Transverse colon (tissue), 4 donors: ENCODE results near the gene CDC42EP1.

ENCODE experiments used
- EP300 ChIP-seq: sonication (generic); formaldehyde crosslinking; IDR thresholded peaks from one replicate; pipeline ENCODE4 v1.6.1; 2017; ENCODE audit warnings: antibody characterized with exemption, low read depth
- POLR2A ChIP-seq: fragments of 450-650 bp; IDR thresholded peaks from one replicate; pipeline ENCODE4 v1.6.1; 2016; ENCODE audit warnings: antibody characterized with exemption, mild to moderate bottlenecking, moderate library complexity
- POLR2AphosphoS5 ChIP-seq, 3 donors: sonication (generic); formaldehyde crosslinking; IDR thresholded peaks; one replicate each; pipeline ENCODE4 v1.6.1; 2016; ENCODE audit warnings: antibody characterized with exemption in 3 of 3
- TF ChIP-seq, protein P1 (sequence below), 5 experiments: fragments of 200-600 bp in 3 of 5; fragments of 450-650 bp in 2 of 5; sonication (generic) in 3 of 5; IDR thresholded peaks; 1 replicate in 2 of 5; 2 replicates in 3 of 5; pipeline ENCODE4 v1.5.1; 2016 to 2017; ENCODE audit warnings: antibody characterized with exemption in 5 of 5, inconsistent platforms in 3 of 5, mild to moderate bottlenecking in 2 of 5, moderate library complexity in 1 of 5

- TF ChIP-seq, protein P1, sequence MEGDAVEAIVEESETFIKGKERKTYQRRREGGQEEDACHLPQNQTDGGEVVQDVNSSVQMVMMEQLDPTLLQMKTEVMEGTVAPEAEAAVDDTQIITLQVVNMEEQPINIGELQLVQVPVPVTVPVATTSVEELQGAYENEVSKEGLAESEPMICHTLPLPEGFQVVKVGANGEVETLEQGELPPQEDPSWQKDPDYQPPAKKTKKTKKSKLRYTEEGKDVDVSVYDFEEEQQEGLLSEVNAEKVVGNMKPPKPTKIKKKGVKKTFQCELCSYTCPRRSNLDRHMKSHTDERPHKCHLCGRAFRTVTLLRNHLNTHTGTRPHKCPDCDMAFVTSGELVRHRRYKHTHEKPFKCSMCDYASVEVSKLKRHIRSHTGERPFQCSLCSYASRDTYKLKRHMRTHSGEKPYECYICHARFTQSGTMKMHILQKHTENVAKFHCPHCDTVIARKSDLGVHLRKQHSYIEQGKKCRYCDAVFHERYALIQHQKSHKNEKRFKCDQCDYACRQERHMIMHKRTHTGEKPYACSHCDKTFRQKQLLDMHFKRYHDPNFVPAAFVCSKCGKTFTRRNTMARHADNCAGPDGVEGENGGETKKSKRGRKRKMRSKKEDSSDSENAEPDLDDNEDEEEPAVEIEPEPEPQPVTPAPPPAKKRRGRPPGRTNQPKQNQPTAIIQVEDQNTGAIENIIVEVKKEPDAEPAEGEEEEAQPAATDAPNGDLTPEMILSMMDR (IDR thresholded peaks at IDR 0.05), result no peak
- no peak for TF ChIP-seq POLR2AphosphoS5 (IDR thresholded peaks at IDR 0.05)
- no peak for TF ChIP-seq POLR2A
- TF ChIP-seq EP300, result no peak
These were observed 10.3 kb downstream of the CDC42EP1 start for GRCh38 chr22:37570661-37570976.
